ENCODE data around the gene CPPED1.

DNA sequence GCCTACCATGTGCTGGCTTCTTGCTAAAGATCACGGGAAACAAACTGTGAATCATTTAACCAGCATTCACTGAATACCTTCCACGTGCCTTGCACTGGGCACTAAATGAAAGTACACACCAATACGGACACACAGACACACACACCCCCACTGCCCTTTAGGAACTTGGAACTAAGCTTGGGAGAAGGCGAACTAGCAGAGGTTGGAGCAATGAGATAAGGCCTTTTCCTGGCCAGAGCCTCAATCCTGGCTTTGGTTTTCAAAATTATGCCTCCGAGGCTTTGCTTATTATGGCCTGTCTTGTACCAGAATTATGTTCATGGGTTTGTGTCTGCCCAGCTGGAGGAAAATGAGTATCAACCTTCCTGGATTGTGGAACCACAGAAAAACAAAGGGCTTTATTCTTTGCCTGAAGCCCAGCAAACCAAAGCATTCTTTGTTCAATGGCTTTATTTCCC lies 32.3 kb downstream of the CPPED1 start:
- TF ChIP-seq POLR2A (IDR thresholded peaks at IDR 0.05), result no peak
- no peak for TF ChIP-seq CTCF (IDR thresholded peaks at IDR 0.05)
